Breast epithelium (tissue), 4 donors: ENCODE data around the gene NHLRC1. TPM values are rescaled to one million over a fixed set of nuclear protein-coding genes. Genes with fewer than 3 reads are reported as not detected.

Experiments
- DNase-seq, 2 donors: peaks; one replicate each; pipeline ENCODE4 v3.0.0-alpha.2; 2019; ENCODE audit warnings: low spot score in 2 of 2
- H3K27ac ChIP-seq, 2 donors: fragments of 200-600 bp; sonication (generic) in 1 of 2; one replicate each; pipeline ENCODE4 v1.5.1; 2016 to 2019; ENCODE audit warnings: mild to moderate bottlenecking in 1 of 2
- H3K27me3 ChIP-seq, 2 donors: fragments of 200-600 bp; sonication (generic) in 1 of 2; one replicate each; pipeline versions ENCODE4 v1.5.1 to v1.6.0; 2017 to 2019; ENCODE audit warnings: control low read depth in 1 of 2, mild to moderate bottlenecking in 1 of 2
- H3K36me3 ChIP-seq: fragments of 200-600 bp; one replicate; pipeline ENCODE4 v1.5.1; 2019
- H3K4me1 ChIP-seq, 2 donors: fragments of 200-600 bp; sonication (generic); one replicate each; pipeline ENCODE4 v1.5.1; 2016 to 2019; ENCODE audit warnings: control low read depth in 1 of 2
- H3K4me3 ChIP-seq, 3 donors: fragments of 200-600 bp; sonication (generic); 1 replicate in 2 of 3; 2 replicates in 1 of 3; pipeline ENCODE4 v1.5.1; 2016 to 2019; ENCODE audit warnings: mild to moderate bottlenecking in 3 of 3, moderate library complexity in 2 of 3
- H3K9me3 ChIP-seq, 2 donors: fragments of 200-600 bp; sonication (generic) in 1 of 2; one replicate each; pipeline ENCODE4 v1.5.1; 2016 to 2019; ENCODE audit warnings: control low read depth in 1 of 2
- CTCF ChIP-seq, 3 donors: fragments of 450-650 bp; IDR thresholded peaks; one replicate each; pipeline ENCODE4 v1.5.1; 2016 to 2017; ENCODE audit warnings: antibody characterized with exemption in 3 of 3, mild to moderate bottlenecking in 3 of 3, moderate library complexity in 3 of 3
- POLR2A ChIP-seq: fragments of 450-650 bp; IDR thresholded peaks from one replicate; pipeline ENCODE4 v1.6.1; 2016; ENCODE audit warnings: antibody characterized with exemption, mild to moderate bottlenecking, moderate library complexity
- POLR2AphosphoS5 ChIP-seq, 3 donors: sonication (generic); formaldehyde crosslinking; IDR thresholded peaks; one replicate each; pipeline ENCODE4 v1.6.1; 2017; ENCODE audit warnings: antibody characterized with exemption in 3 of 3
- intact Hi-C: fragments of 100-400 bp; cut with DNase I; formaldehyde crosslinking; loops from one replicate; pipeline ENCODE4 v1.15.1; 2023; ENCODE audit warnings: low total_unique reads
- total RNA-seq, 3 donors: library from RNA; depleted of rRNA; stranded (reverse); fragments of >200 nt; gene quantifications; one replicate each; pipeline ENCODE4 v1.1.0, GENCODE V29; 2016

The NHLRC1 gene
- total RNA-seq, 3 donors from 2014 or later, result 2.0 to 3.2 (median 2.7) TPM

GRCh38 chr6:18162401-18162800 is 39.9 kb upstream of the NHLRC1 start:
- intact Hi-C loops, result no loop called here
- H3K27ac ChIP-seq, result no peak overlapping the region
- no peaks in the 10 kb centered on the region for H3K27me3 ChIP-seq
- peaks cover 4% of the 10 kb centered on the region for H3K36me3 ChIP-seq
- no peak for TF ChIP-seq POLR2AphosphoS5 (IDR thresholded peaks at IDR 0.05)
- TF ChIP-seq CTCF (IDR thresholded peaks at IDR 0.05), result no peak
- TF ChIP-seq POLR2A, result no peak
- no peak overlapping the region for H3K4me3 ChIP-seq
- no peaks in the 10 kb centered on the region for H3K9me3 ChIP-seq
- no peak for DNase-seq
- H3K4me1 ChIP-seq, result no peaks in the 10 kb centered on the region

GRCh38 chr6:18161431-18161830 is 39.0 kb upstream of the NHLRC1 start:
- Histone ChIP-seq H3K27ac (no peak overlapping the region), H3K4me3 (no peak overlapping the region), H3K4me1 (no peaks in the 10 kb centered on the region), H3K36me3 (peaks cover 4% of the 10 kb centered on the region), H3K9me3 (no peaks in the 10 kb centered on the region), H3K27me3 (no peaks in the 10 kb centered on the region)
- no peak for DNase-seq
- no peak for TF ChIP-seq POLR2A
- no peak for TF ChIP-seq POLR2AphosphoS5 (IDR thresholded peaks at IDR 0.05)
- TF ChIP-seq CTCF (IDR thresholded peaks at IDR 0.05), result no peak
- intact Hi-C loops, result no loop called here

GRCh38 chr6:18160911-18161310 is 38.4 kb upstream of the NHLRC1 start:
- H3K27ac ChIP-seq, result no peak overlapping the region
- H3K4me1 ChIP-seq, result no peaks in the 10 kb centered on the region
- peaks cover 4% of the 10 kb centered on the region for H3K36me3 ChIP-seq
- DNase-seq, result no peak
- intact Hi-C loops, result no loop called here
- no peaks in the 10 kb centered on the region for H3K9me3 ChIP-seq
- H3K27me3 ChIP-seq, result no peaks in the 10 kb centered on the region
- no peak overlapping the region for H3K4me3 ChIP-seq
- TF ChIP-seq POLR2AphosphoS5 (IDR thresholded peaks at IDR 0.05) (no peak), POLR2A (no peak), CTCF (IDR thresholded peaks at IDR 0.05) (no peak)

GRCh38 chr6:18155864-18156421 is 33.5 kb upstream of the NHLRC1 start:
- Histone ChIP-seq H3K4me1 (peaks cover 0 to 9% of the 10 kb centered on the region in 2 donors), H3K4me3 (peak overlapping the region; percentile 75 to 98 (median 98)), H3K36me3 (no peaks in the 10 kb centered on the region), H3K9me3 (no peaks in the 10 kb centered on the region), H3K27ac (peak overlapping the region; percentile 92), H3K27me3 (no peaks in the 10 kb centered on the region)
- TF ChIP-seq CTCF (IDR thresholded peaks at IDR 0.05), result peak in 1 of 3 donors; percentile 30
- no peak for TF ChIP-seq POLR2AphosphoS5 (IDR thresholded peaks at IDR 0.05)
- TF ChIP-seq POLR2A, result no peak
- DNase-seq, result peak; percentile 67 to 72
- intact Hi-C loops, result no loop called here

GRCh38 chr6:18155150-18155863 is 32.8 kb upstream of the NHLRC1 start, which contains the start of gene KDM1B:
TSS of gene KDM1B (plus strand) at chr6:18155422. CDS start at chr6:18159896, 4,474 bp downstream.
- peak; percentile 97 to 98 for DNase-seq
- intact Hi-C loops, result no loop called here
- Histone ChIP-seq H3K4me3 (peak within 1 kb of the TSS; percentile 75 to 98 (median 98)), H3K4me1 (peaks cover 0 to 9% of the 10 kb centered on the region in 2 donors), H3K9me3 (no peaks in the 10 kb centered on the region), H3K36me3 (no peaks in the 10 kb centered on the region), H3K27ac (peak within 1 kb of the TSS; percentile 92), H3K27me3 (no peaks in the 10 kb centered on the region)
- TF ChIP-seq POLR2AphosphoS5 (IDR thresholded peaks at IDR 0.05) (peak in 1 of 3 donors; percentile 10), CTCF (IDR thresholded peaks at IDR 0.05) (no peak), POLR2A (no peak)
